GM12878 (cell line): ENCODE data around the gene ARHGEF3. TPM values are rescaled to one million over a fixed set of nuclear protein-coding genes. Genes with fewer than 3 reads are reported as not detected.
A peak's percentile ranks its signal among the peaks of the same experiment; 100 is the strongest.

Experiments
- ATAC-seq: fragments of 200-7000 bp; cut with Tn5 transposase; 3 replicates; pipeline ENCODE4 v1.9.1; 2020; ENCODE audit warnings: mild to moderate bottlenecking, moderate library complexity
- BruUV-seq: library from RNA; stranded (reverse); fragments of 400-500 nt; replicated peaks from 2 replicates; lab custom pipeline; 2021; lab: Mats Ljungman, UMichigan
- CTCF ChIA-PET: fragments of 300-600 bp; sonication (Branson Sonifier 250); formaldehyde crosslinking; extraction: SDS; loops from one replicate; lab custom pipeline; 2021; ENCODE audit warnings: inconsistent platforms; lab: Yijun Ruan, JAX
- POLR2A ChIA-PET: fragments of 350-600 bp; formaldehyde crosslinking; extraction: SDS; loops from one replicate; lab custom pipeline; 2021; ENCODE audit warnings: inconsistent platforms; lab: Charles Lee
- RAD21 ChIA-PET: fragments of 300-600 bp; sonication (Branson Sonifier 250); formaldehyde crosslinking; loops from one replicate; lab custom pipeline; 2023; ENCODE audit warnings: antibody characterized with exemption; ENCODE audit not compliant: unreplicated experiment; lab: Charles Lee
- SMC1A ChIA-PET: fragments of 300-600 bp; sonication (Branson Sonifier 250); formaldehyde crosslinking; loops from one replicate; lab custom pipeline; 2023; ENCODE audit not compliant: unreplicated experiment, uncharacterized antibody; lab: Charles Lee
- DNase-seq: peaks from one replicate; pipeline ENCODE4 v3.0.0-alpha.2; 2011; ENCODE audit warnings: low read depth, low spot score
- FAIRE-seq: peaks from 3 replicates; lab custom pipeline; 2011; peaks lifted over from hg19 to GRCh38; lab: Jason Lieb, UNC
- H2AFZ ChIP-seq: 2 replicates; pipeline ENCODE4 v1.6.0; 2011; ENCODE audit warnings: low read depth, low read length, control low read depth; ENCODE audit not compliant: control insufficient read depth
- H3K27ac ChIP-seq: 2 replicates; pipeline ENCODE4 v1.5.1; 2011; ENCODE audit warnings: control low read depth; ENCODE audit not compliant: control insufficient read depth, insufficient read depth
- H3K27me3 ChIP-seq, 2 experiments: replicated peaks in 1 of 2; 2 replicates each; pipeline versions ENCODE4 v1.6.0 to v1.6.1; 2011; ENCODE audit warnings: low read length in 1 of 2; ENCODE audit not compliant: control insufficient read depth in 2 of 2, insufficient read depth in 2 of 2
- H3K36me3 ChIP-seq, 2 experiments: 2 replicates each; pipeline ENCODE4 v1.5.1; 2011; ENCODE audit warnings: low read length in 1 of 2; ENCODE audit not compliant: control insufficient read depth in 2 of 2, insufficient read depth in 2 of 2
- H3K4me1 ChIP-seq: 2 replicates; pipeline ENCODE4 v1.6.1; 2011; ENCODE audit warnings: mild to moderate bottlenecking, low read length, moderate library complexity, mixed read lengths; ENCODE audit not compliant: control insufficient read depth, insufficient read depth
- H3K4me2 ChIP-seq: 2 replicates; pipeline ENCODE4 v1.6.0; 2011; ENCODE audit warnings: control low read depth; ENCODE audit not compliant: control insufficient read depth, insufficient read depth
- H3K4me3 ChIP-seq: fragments of 200-600 bp; sonication (generic); 2 replicates; pipeline ENCODE4 v1.5.1; 2016
- H3K79me2 ChIP-seq: 2 replicates; pipeline ENCODE4 v1.6.0; 2011; ENCODE audit warnings: low read length; ENCODE audit not compliant: control insufficient read depth, insufficient read depth
- H3K9ac ChIP-seq: 2 replicates; pipeline ENCODE4 v1.8.0; 2011; ENCODE audit warnings: low read length, control low read depth, mixed read lengths; ENCODE audit not compliant: control insufficient read depth, insufficient read depth
- H3K9me3 ChIP-seq: replicated peaks from 3 replicates; pipeline ENCODE4 v1.5.1; 2011; ENCODE audit warnings: mild to moderate bottlenecking, low read length; ENCODE audit not compliant: control insufficient read depth, insufficient read depth
- H4K20me1 ChIP-seq: 2 replicates; pipeline ENCODE4 v1.6.0; 2011; ENCODE audit not compliant: control insufficient read depth, insufficient read depth
- ATF7 ChIP-seq: fragments of 450-650 bp; IDR thresholded peaks from 2 replicates; pipeline ENCODE4 v1.6.1; 2016; ENCODE audit warnings: low read depth, mild to moderate bottlenecking
- BCL3 ChIP-seq: IDR thresholded peaks from 2 replicates; pipeline ENCODE4 v1.6.1; 2011; ENCODE audit warnings: borderline replicate concordance, low read depth, mild to moderate bottlenecking, moderate library complexity, low read length; ENCODE audit not compliant: insufficient read depth, poor library complexity, severe bottlenecking
- CBFB ChIP-seq: IDR thresholded peaks from 2 replicates; pipeline ENCODE4 v1.6.1; 2016; ENCODE audit warnings: antibody characterized with exemption, low read depth
- CBX3 ChIP-seq: fragments of 200-600 bp; sonication (generic); IDR thresholded peaks from 2 replicates; pipeline ENCODE4 v1.6.1; 2016; ENCODE audit warnings: low read depth, borderline replicate concordance
- CBX5 ChIP-seq: sonication (generic); IDR thresholded peaks from 2 replicates; pipeline ENCODE4 v1.6.1; 2016; ENCODE audit warnings: low read depth, moderate library complexity, mild to moderate bottlenecking, inconsistent platforms
- CREB1 ChIP-seq: IDR thresholded peaks from 2 replicates; pipeline ENCODE4 v1.6.1; 2012; ENCODE audit warnings: low read depth, mild to moderate bottlenecking, inconsistent platforms
- ESRRA ChIP-seq: IDR thresholded peaks from 2 replicates; pipeline ENCODE4 v1.6.1; 2012; ENCODE audit warnings: mild to moderate bottlenecking, low read length, improper control_type of control experiment
- FOS ChIP-seq: IDR thresholded peaks from 3 replicates; pipeline ENCODE4 v1.6.1; 2011; ENCODE audit warnings: borderline replicate concordance; ENCODE audit not compliant: insufficient read length; ENCODE audit errors: extremely low read depth
- MEF2B ChIP-seq: fragments of 450-650 bp; IDR thresholded peaks from 2 replicates; pipeline ENCODE4 v1.6.1; 2018; ENCODE audit warnings: mild to moderate bottlenecking, moderate library complexity; ENCODE audit not compliant: partially characterized antibody, poor library complexity, severe bottlenecking
- NFYB ChIP-seq: IDR thresholded peaks from 2 replicates; pipeline ENCODE4 v1.6.1; 2011; ENCODE audit warnings: low read depth, mild to moderate bottlenecking, low read length, improper control_type of control experiment, moderate library complexity; ENCODE audit not compliant: insufficient read depth
- PML ChIP-seq: IDR thresholded peaks from 2 replicates; pipeline ENCODE4 v1.6.1; 2012; ENCODE audit warnings: low read length, inconsistent platforms
- RUNX3 ChIP-seq: IDR thresholded peaks from 2 replicates; pipeline ENCODE4 v1.6.1; 2012; ENCODE audit warnings: low read length, inconsistent platforms
- STAT1 ChIP-seq: fragments of 450-650 bp; conservative IDR thresholded peaks from 2 replicates; pipeline ENCODE4 v1.6.1; 2014; ENCODE audit warnings: antibody characterized with exemption, mild to moderate bottlenecking
- ZNF217 ChIP-seq: fragments of 450-650 bp; IDR thresholded peaks from 2 replicates; pipeline ENCODE4 v1.6.1; 2017; ENCODE audit warnings: antibody characterized with exemption, mild to moderate bottlenecking
- ZNF622 ChIP-seq: fragments of 450-650 bp; IDR thresholded peaks from 2 replicates; pipeline ENCODE4 v1.6.1; 2017; ENCODE audit warnings: mild to moderate bottlenecking, inconsistent platforms
- WGBS: methylation state at CpG from one replicate; pipeline ENCODE4 v1.1.6; 2016; ENCODE audit warnings: low lambda C conversion rate; ENCODE audit not compliant: insufficient replicate concordance, insufficient coverage; ENCODE audit errors: missing lambda C conversion rate; 5-methylcytosine and 5-hydroxymethylcytosine counted together
- in situ Hi-C: fragments of 300-500 bp; cut with MboI; formaldehyde crosslinking; loops from 9 replicates; pipeline ENCODE4 v1.14.3; 2018; ENCODE audit warnings: mixed read lengths
- intact Hi-C: fragments of 100-400 bp; cut with micrococcal nuclease; formaldehyde crosslinking; loops from one replicate; pipeline ENCODE4 v1.14.2; 2022; ENCODE audit not compliant: unreplicated experiment
- polyA plus RNA-seq, 11 experiments: library from polyadenylated mRNA; depleted of rRNA in 4 of 11; unstranded in 6 of 11; stranded (reverse) in 5 of 11; fragments of >200 nt; fragmentation: Nextera tagmentation in 4 of 11; fragmentation: Illumina TruSeq in 1 of 11; extraction: Ambion mirVana in 4 of 11; extraction: Trizol in 1 of 11; gene quantifications; 1 replicate in 1 of 11; 2 replicates in 10 of 11; pipeline versions ENCODE4 v1.2.1 to v1.2.3, GENCODE V29; 2011 to 2016; ENCODE audit warnings: inconsistent platforms in 2 of 11, missing spikeins in 2 of 11, low read depth in 1 of 11
- total RNA-seq, 4 experiments: library from RNA; depleted of rRNA in 3 of 4; stranded (reverse); fragments of >200 nt in 3 of 4; fragmentation: Illumina TruSeq in 1 of 4; extraction: Trizol in 1 of 4; gene quantifications; 2 replicates each; pipeline versions ENCODE4 v1.2.1 to v1.2.3, GENCODE V29; 2013 to 2021
- TF ChIP-seq, protein P1 (sequence below): IDR thresholded peaks from 2 replicates; pipeline ENCODE4 v1.6.1; 2011; ENCODE audit warnings: borderline replicate concordance, low read depth, mild to moderate bottlenecking, moderate library complexity, mixed read lengths, low read length; ENCODE audit not compliant: insufficient read depth; ENCODE audit errors: extremely low read length
- TF ChIP-seq, protein P2 (sequence below): IDR thresholded peaks from 2 replicates; pipeline ENCODE4 v1.6.1; 2012; ENCODE audit warnings: low read depth, low read length, improper control_type of control experiment

The ARHGEF3 gene
- total and polyA plus RNA-seq, 10 of the 15 experiments (the other 5 are each of a cell fraction or from before 2014, with no cell fraction given) = 21.8 to 78.7 (median 56.2) TPM

DNA sequence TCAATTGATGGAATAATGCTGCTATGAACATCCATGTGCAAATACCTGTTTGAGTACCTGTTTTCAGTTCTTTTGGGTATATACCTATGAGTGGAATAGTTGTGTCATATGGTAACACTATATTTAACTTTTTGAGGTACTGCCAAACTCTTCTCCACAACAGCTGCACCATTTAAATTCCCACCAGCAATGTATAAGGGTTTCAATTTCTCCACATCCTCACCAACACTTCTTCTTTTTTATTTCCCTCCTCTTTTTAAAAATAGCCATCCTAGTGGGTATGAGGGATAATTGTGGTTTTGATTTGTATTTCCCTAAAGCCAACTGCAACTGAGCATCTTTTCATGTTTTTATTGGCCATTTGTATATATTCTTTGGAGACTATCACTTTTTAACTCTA is 31.3 kb upstream of the ARHGEF3 start:
- Histone ChIP-seq H3K27ac (no peak overlapping the region), H4K20me1 (no peaks in the 10 kb centered on the region), H3K4me2 (no peak overlapping the region), H3K36me3 (no peaks in the 10 kb centered on the region), H3K4me1 (peaks cover 7% of the 10 kb centered on the region), H3K9me3 (no peaks in the 10 kb centered on the region), H3K4me3 (no peak overlapping the region), H3K79me2 (no peaks in the 10 kb centered on the region), H3K9ac (no peak overlapping the region), H3K27me3 (no peaks in the 10 kb centered on the region), H2AFZ (no peak overlapping the region)
- in situ Hi-C loops = no loop called here
- intact Hi-C loops = no loop called here
- DNase-seq = no peak
- RAD21 ChIA-PET = no interaction called here
- peak; percentile 41 for FAIRE-seq
- POLR2A ChIA-PET = no interaction called here
- BruUV-seq = no TSS peak
- SMC1A ChIA-PET = no interaction called here
- CTCF ChIA-PET = no interaction called here
- no peak for TF ChIP-seq PML
- no peak for TF ChIP-seq CBX5
- TF ChIP-seq RUNX3 = peak; percentile 15; the same call in 1 of the 2 replicates
- no peak for ATAC-seq

DNA sequence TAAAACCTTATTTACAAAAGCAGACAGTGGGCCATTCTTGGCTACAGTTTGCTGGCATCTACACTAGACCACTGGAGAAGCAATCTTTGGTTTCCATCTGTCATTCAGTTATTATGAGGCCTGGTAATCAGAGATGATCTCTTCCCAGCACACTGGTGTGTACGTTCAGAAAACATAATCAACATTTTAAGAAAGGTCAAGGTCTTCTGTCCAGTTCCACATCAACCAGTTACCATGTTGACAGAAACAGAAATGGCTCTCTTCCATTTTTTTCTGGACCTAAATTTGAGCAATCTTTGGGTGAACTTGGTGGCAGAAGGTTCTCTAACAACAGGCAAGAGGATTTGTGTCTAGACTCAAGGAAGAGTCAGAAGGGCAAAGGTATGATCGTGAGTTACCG is 29.8 kb upstream of the ARHGEF3 start:
- ChIA-PET CTCF (no interaction called here), RAD21 (no interaction called here), SMC1A (no interaction called here), POLR2A (no interaction called here)
- WGBS = 54% methylated on average over 3 of the region's 3 CpGs
- in situ Hi-C loops = no loop called here
- Histone ChIP-seq H3K27me3 (no peaks in the 10 kb centered on the region), H2AFZ (no peak overlapping the region), H3K36me3 (no peaks in the 10 kb centered on the region), H4K20me1 (no peaks in the 10 kb centered on the region), H3K79me2 (no peaks in the 10 kb centered on the region), H3K9me3 (no peaks in the 10 kb centered on the region), H3K4me2 (no peak overlapping the region), H3K4me1 (no peaks in the 10 kb centered on the region; the same call in 1 of the 2 replicates), H3K27ac (no peak overlapping the region), H3K9ac (no peak overlapping the region), H3K4me3 (no peak overlapping the region)
- intact Hi-C loops = no loop called here
- DNase-seq (no peak), FAIRE-seq (no peak), ATAC-seq (no peak)
- no TSS peak for BruUV-seq
- TF ChIP-seq STAT1 = no peak
- TF ChIP-seq MEF2B = no peak
- no peak for TF ChIP-seq FOS
- no peak for TF ChIP-seq ZNF217
- no peak for TF ChIP-seq ESRRA
- TF ChIP-seq NFYB = no peak
- TF ChIP-seq BCL3 = no peak
- no peak for TF ChIP-seq ZNF622
- TF ChIP-seq CREB1 = no peak
- no peak for TF ChIP-seq CBFB
- TF ChIP-seq, protein P1, sequence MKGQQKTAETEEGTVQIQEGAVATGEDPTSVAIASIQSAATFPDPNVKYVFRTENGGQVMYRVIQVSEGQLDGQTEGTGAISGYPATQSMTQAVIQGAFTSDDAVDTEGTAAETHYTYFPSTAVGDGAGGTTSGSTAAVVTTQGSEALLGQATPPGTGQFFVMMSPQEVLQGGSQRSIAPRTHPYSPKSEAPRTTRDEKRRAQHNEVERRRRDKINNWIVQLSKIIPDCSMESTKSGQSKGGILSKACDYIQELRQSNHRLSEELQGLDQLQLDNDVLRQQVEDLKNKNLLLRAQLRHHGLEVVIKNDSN = no peak
- no peak for TF ChIP-seq CBX3
- TF ChIP-seq, protein P2, sequence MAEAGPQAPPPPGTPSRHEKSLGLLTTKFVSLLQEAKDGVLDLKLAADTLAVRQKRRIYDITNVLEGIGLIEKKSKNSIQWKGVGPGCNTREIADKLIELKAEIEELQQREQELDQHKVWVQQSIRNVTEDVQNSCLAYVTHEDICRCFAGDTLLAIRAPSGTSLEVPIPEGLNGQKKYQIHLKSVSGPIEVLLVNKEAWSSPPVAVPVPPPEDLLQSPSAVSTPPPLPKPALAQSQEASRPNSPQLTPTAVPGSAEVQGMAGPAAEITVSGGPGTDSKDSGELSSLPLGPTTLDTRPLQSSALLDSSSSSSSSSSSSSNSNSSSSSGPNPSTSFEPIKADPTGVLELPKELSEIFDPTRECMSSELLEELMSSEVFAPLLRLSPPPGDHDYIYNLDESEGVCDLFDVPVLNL = no peak
- TF ChIP-seq ATF7 = no peak
